ENCODE data around the gene PTPRD. TPM values are rescaled to one million over a fixed set of nuclear protein-coding genes. Genes with fewer than 3 reads are reported as not detected.

Gene PTPRD
- total and polyA plus RNA-seq, 9 of the 15 experiments (the other 6 are each of a cell fraction or from before 2014, with no cell fraction given), result 0.11 TPM; not detected in 8

DNA sequence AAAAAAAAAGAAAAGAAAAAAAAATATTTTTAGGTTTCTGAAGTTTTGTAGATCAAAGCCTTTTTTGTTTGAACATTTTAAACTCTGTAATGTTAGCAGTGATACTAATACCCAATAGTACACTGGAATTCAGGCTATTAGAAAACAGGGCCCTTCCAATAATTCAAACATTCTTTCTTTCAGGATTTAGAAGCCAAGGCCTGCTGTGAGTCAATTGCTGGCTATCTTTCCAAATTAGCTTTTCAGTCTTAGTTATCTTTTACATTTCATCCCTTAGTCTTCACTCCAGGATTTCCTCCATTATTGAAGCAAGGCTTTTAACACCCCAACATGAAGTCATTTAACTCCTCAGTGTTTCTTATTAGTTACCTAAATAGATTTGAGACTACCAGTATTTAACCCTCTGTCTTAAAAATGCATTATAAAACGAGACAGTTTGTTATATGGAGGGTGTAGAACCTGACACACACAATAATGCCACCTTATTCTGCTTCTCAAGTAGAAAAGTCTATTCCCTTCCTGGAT is 1861.3 kb downstream of the PTPRD start:
- Histone ChIP-seq H4K20me1 (replicated peaks; ENCODE audit: control insufficient read depth, insufficient read depth, low read length) (no peaks in the 10 kb centered on the region), H3K4me3 (no peak overlapping the region), H3K27me3 (ENCODE audit: control insufficient read depth in 2 of 2, insufficient read depth in 2 of 2, low read length in 2 of 2) (no peaks in the 10 kb centered on the region), H3K9me1 (ENCODE audit: control insufficient read depth, insufficient read depth, low read length) (no peaks in the 10 kb centered on the region), H3K4me2 (ENCODE audit: insufficient read depth, low read length) (no peak overlapping the region), H3K27ac (ENCODE audit: extremely low read depth, low read depth, low read length) (no peak overlapping the region), H2AFZ (ENCODE audit: low read depth, low read length) (no peak overlapping the region), H3K79me2 (ENCODE audit: control insufficient read depth, insufficient read depth, low read length) (no peaks in the 10 kb centered on the region), H3K9me3 (replicated peaks; ENCODE audit: control insufficient read depth, insufficient read depth, low read depth, low read length) (no peaks in the 10 kb centered on the region), H3K36me3 (ENCODE audit: control insufficient read depth, insufficient read depth, low read length) (no peaks in the 10 kb centered on the region), H3K4me1 (replicated peaks in 1 of 2; ENCODE audit: control insufficient read depth in 2 of 2, insufficient read depth in 2 of 2, low read length in 2 of 2) (no peaks in the 10 kb centered on the region), H3K9ac (ENCODE audit: insufficient read depth in 1 of 2, low read depth in 2 of 2, low read length in 2 of 2) (no peak overlapping the region)
- WGBS (ENCODE audit: insufficient coverage, low coverage, missing lambda C conversion rate), result 0% methylated on average over 1 of the region's 1 CpG
- intact Hi-C loops (cut with micrococcal nuclease) (no loop called here), in situ Hi-C loops (cut with MboI) (no loop called here)
- ChIA-PET POLR2A (no interaction called here), CTCF (ENCODE audit: low intra/inter-chr PET ratio) (no interaction called here)
- BruUV-seq (replicated peaks), result no TSS peak
- ATAC-seq, result no peak
- DNase-seq (ENCODE audit: extremely low read depth in 1 of 4, low spot score in 3 of 4), result no peak
- TF ChIP-seq SRSF7 (optimal IDR thresholded peaks at IDR 0.05; ENCODE audit: low read depth, low read length), result no peak
- TF ChIP-seq, protein P1, sequence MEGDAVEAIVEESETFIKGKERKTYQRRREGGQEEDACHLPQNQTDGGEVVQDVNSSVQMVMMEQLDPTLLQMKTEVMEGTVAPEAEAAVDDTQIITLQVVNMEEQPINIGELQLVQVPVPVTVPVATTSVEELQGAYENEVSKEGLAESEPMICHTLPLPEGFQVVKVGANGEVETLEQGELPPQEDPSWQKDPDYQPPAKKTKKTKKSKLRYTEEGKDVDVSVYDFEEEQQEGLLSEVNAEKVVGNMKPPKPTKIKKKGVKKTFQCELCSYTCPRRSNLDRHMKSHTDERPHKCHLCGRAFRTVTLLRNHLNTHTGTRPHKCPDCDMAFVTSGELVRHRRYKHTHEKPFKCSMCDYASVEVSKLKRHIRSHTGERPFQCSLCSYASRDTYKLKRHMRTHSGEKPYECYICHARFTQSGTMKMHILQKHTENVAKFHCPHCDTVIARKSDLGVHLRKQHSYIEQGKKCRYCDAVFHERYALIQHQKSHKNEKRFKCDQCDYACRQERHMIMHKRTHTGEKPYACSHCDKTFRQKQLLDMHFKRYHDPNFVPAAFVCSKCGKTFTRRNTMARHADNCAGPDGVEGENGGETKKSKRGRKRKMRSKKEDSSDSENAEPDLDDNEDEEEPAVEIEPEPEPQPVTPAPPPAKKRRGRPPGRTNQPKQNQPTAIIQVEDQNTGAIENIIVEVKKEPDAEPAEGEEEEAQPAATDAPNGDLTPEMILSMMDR (IDR thresholded peaks at IDR 0.05 in 2 of 3, conservative IDR thresholded peaks at IDR 0.05 in 1 of 3; ENCODE audit: insufficient read depth in 2 of 3, low read depth in 1 of 3, low read length in 3 of 3), result no peak
- TF ChIP-seq HDAC6 (IDR thresholded peaks at IDR 0.05; ENCODE audit: low read depth, low read length), result no peak
- no peak for TF ChIP-seq NCOR1 (IDR thresholded peaks at IDR 0.05)
- TF ChIP-seq BACH1 (tag; IDR thresholded peaks at IDR 0.05), result no peak
- no peak for TF ChIP-seq IRF2 (CRISPR knock-in tag; IDR thresholded peaks at IDR 0.05)
- TF ChIP-seq GATA2 (CRISPR knock-in tag; IDR thresholded peaks at IDR 0.05), result no peak
- no peak for TF ChIP-seq PRMT5 (CRISPR knock-in tag; IDR thresholded peaks at IDR 0.05)
- TF ChIP-seq NFIX (CRISPR knock-in tag; IDR thresholded peaks at IDR 0.05; ENCODE audit: low read depth), result no peak
- no peak for TF ChIP-seq SREBF2 (CRISPR knock-in tag; IDR thresholded peaks at IDR 0.05)
- TF ChIP-seq XRCC5 (IDR thresholded peaks at IDR 0.05; ENCODE audit: low read depth, low read length), result no peak
- TF ChIP-seq, protein P2, sequence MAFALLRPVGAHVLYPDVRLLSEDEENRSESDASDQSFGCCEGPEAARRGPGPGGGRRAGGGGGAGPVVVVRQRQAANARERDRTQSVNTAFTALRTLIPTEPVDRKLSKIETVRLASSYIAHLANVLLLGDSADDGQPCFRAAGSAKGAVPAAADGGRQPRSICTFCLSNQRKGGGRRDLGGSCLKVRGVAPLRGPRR (CRISPR knock-in tag; IDR thresholded peaks at IDR 0.05), result no peak
- no peak for TF ChIP-seq MEF2D (tag; conservative IDR thresholded peaks at IDR 0.05; ENCODE audit: low read depth)
- TF ChIP-seq, protein P3, sequence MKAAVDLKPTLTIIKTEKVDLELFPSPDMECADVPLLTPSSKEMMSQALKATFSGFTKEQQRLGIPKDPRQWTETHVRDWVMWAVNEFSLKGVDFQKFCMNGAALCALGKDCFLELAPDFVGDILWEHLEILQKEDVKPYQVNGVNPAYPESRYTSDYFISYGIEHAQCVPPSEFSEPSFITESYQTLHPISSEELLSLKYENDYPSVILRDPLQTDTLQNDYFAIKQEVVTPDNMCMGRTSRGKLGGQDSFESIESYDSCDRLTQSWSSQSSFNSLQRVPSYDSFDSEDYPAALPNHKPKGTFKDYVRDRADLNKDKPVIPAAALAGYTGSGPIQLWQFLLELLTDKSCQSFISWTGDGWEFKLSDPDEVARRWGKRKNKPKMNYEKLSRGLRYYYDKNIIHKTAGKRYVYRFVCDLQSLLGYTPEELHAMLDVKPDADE (conservative IDR thresholded peaks at IDR 0.05; ENCODE audit: control insufficient read depth, low read depth, low read length), result no peak
- no peak for TF ChIP-seq CHD4 (IDR thresholded peaks at IDR 0.05; ENCODE audit: insufficient read depth, insufficient replicate concordance, low read depth, low read length, poor library complexity, severe bottlenecking)
- no peak for TF ChIP-seq ARID1B (IDR thresholded peaks at IDR 0.05)
- FAIRE-seq, result no peak
